ENCODE measurements around the gene CDH12.

Gene CDH12

DNA sequence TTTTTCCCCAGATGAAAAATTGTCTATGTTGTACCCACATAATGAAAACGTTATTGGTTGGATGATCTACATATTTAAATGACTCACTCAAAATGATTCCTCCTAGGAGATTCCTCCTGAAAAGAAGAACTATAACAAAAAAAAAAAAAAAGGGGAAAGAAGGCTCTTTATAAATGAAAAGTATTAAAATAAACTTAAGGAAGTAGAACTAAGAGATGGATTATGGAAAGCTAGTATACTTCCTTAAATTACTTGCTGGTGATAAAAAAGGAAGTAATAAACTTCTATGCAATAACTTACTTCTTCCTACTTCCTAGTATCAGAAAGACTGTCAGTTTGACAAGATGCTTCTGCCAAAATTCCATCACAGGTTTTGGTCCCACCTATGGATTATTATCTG is 1087.7 kb downstream of the CDH12 start:
- Histone ChIP-seq H3K36me3 (ENCODE audit: insufficient read depth) (no peaks in the 10 kb centered on the region), H3K27me3 (ENCODE audit: insufficient read depth, low read depth) (no peaks in the 10 kb centered on the region), H3K79me2 (ENCODE audit: insufficient read depth, low read depth) (no peaks in the 10 kb centered on the region), H3K4me2 (no peak overlapping the region), H4K20me1 (ENCODE audit: insufficient read depth) (no peaks in the 10 kb centered on the region), H2AFZ (ENCODE audit: low read depth) (no peak overlapping the region), H3K9ac (no peak overlapping the region), H3K27ac (no peak overlapping the region), H3K4me3 (IDR thresholded peaks at IDR 0.05; ENCODE audit: insufficient read depth, low read depth, low read length) (no peak overlapping the region), H3K4me1 (ENCODE audit: low read depth, poor library complexity, severe bottlenecking) (no peaks in the 10 kb centered on the region)
- TF ChIP-seq, protein P1, sequence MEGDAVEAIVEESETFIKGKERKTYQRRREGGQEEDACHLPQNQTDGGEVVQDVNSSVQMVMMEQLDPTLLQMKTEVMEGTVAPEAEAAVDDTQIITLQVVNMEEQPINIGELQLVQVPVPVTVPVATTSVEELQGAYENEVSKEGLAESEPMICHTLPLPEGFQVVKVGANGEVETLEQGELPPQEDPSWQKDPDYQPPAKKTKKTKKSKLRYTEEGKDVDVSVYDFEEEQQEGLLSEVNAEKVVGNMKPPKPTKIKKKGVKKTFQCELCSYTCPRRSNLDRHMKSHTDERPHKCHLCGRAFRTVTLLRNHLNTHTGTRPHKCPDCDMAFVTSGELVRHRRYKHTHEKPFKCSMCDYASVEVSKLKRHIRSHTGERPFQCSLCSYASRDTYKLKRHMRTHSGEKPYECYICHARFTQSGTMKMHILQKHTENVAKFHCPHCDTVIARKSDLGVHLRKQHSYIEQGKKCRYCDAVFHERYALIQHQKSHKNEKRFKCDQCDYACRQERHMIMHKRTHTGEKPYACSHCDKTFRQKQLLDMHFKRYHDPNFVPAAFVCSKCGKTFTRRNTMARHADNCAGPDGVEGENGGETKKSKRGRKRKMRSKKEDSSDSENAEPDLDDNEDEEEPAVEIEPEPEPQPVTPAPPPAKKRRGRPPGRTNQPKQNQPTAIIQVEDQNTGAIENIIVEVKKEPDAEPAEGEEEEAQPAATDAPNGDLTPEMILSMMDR (conservative IDR thresholded peaks at IDR 0.05; ENCODE audit: low read depth, low read length) = no peak

DNA sequence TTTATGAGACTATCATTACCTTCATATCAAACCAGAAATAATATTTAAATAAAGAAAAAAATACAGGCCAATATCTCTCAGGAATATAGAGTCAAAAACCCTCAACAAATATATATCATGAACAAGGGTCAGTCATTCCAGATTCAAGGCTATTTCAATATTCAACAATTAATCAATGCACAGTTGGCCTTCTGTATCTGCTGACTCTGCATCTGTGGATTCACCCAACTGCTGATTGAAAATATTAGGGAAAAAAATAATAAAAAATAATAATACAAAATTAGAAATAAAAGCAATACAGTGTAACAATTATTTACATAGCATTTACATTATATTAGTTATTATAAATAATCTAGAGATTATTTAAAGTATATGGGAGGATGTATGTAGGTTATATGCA is 1114.0 kb downstream of the CDH12 start:
- no peak overlapping the region for H3K4me2 ChIP-seq
- TF ChIP-seq, protein P1 (conservative IDR thresholded peaks at IDR 0.05; ENCODE audit: low read depth, low read length) = no peak
- H3K79me2 ChIP-seq (ENCODE audit: insufficient read depth, low read depth) = no peaks in the 10 kb centered on the region
- no peaks in the 10 kb centered on the region for H3K27me3 ChIP-seq (ENCODE audit: insufficient read depth, low read depth)
- H3K4me1 ChIP-seq (ENCODE audit: low read depth, poor library complexity, severe bottlenecking) = no peaks in the 10 kb centered on the region
- H3K9ac ChIP-seq = no peak overlapping the region
- H3K36me3 ChIP-seq (ENCODE audit: insufficient read depth) = no peaks in the 10 kb centered on the region
- no peak overlapping the region for H3K4me3 ChIP-seq (IDR thresholded peaks at IDR 0.05; ENCODE audit: insufficient read depth, low read depth, low read length)
- no peak overlapping the region for H2AFZ ChIP-seq (ENCODE audit: low read depth)
- no peak overlapping the region for H3K27ac ChIP-seq
- no peaks in the 10 kb centered on the region for H4K20me1 ChIP-seq (ENCODE audit: insufficient read depth)

DNA sequence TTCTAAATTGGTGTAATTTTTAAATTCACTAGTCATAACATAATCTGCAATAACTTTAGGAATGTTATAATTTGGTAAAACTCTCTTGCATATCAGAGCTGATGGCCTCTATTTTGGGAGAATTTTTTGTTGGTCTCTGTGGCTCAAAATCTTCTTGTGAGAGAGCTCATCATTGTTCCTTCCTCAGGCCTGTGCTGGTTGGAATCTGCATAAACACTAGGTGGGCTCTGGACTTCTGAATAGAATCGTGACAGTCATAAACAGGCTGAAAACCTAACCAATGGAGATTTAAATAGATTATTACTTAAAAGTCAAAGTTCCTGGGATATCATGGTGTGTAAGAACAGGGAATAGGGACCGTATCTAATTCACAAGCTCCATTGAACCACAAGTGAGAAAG is 1129.6 kb downstream of the CDH12 start:
- no peak overlapping the region for H2AFZ ChIP-seq (ENCODE audit: low read depth)
- H4K20me1 ChIP-seq (ENCODE audit: insufficient read depth) = no peaks in the 10 kb centered on the region
- H3K4me3 ChIP-seq (IDR thresholded peaks at IDR 0.05; ENCODE audit: insufficient read depth, low read depth, low read length) = no peak overlapping the region
- H3K27ac ChIP-seq = no peak overlapping the region
- H3K4me1 ChIP-seq (ENCODE audit: low read depth, poor library complexity, severe bottlenecking) = no peaks in the 10 kb centered on the region
- no peak overlapping the region for H3K9ac ChIP-seq
- no peaks in the 10 kb centered on the region for H3K79me2 ChIP-seq (ENCODE audit: insufficient read depth, low read depth)
- no peaks in the 10 kb centered on the region for H3K36me3 ChIP-seq (ENCODE audit: insufficient read depth)
- TF ChIP-seq, protein P1 (conservative IDR thresholded peaks at IDR 0.05; ENCODE audit: low read depth, low read length) = no peak
- H3K4me2 ChIP-seq = no peak overlapping the region
- no peaks in the 10 kb centered on the region for H3K27me3 ChIP-seq (ENCODE audit: insufficient read depth, low read depth)

DNA sequence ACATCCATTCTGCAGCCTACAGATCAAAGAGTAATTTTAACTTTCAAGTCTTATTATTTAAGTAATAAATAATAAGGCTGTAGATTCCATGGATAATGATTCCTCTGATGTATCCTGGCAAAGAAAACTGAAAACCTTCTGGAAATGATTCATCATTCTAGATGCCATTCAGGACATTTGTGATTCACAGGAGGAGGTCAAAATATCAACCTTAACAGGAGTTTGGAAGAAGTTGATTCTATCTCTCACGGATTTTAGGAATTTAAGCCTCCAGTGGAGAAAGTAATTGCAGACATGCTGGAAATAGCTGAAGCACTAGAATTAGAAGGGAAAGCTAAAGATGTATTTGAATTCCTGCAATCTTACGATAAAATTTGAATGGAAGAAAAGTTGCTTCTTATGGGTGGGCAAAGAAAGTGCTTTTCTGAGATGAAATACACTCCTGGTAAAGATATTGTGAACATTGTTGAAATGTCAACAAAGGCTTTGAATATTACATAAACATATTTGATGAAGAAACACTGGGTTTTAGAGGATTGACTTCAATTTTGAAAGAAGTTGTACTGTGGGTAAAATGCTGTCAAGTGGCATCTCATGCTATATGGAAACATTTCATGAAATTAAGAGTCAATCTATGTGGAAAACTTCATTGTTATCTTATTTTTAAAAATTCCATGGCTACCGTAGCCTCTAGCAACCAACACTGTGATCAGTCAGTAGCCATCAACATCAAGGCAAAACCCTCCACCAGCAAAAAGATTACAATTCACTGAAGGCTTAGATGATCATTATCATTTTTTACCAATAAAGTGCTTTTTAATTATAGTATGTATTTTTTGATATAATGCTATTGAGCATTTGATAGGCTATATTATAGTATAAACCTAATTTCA is 1141.0 kb downstream of the CDH12 start:
- Histone ChIP-seq H3K4me3 (IDR thresholded peaks at IDR 0.05; ENCODE audit: insufficient read depth, low read depth, low read length) (no peak overlapping the region), H3K9ac (no peak overlapping the region), H2AFZ (ENCODE audit: low read depth) (no peak overlapping the region), H3K27ac (no peak overlapping the region), H3K79me2 (ENCODE audit: insufficient read depth, low read depth) (no peaks in the 10 kb centered on the region), H3K4me2 (no peak overlapping the region), H4K20me1 (ENCODE audit: insufficient read depth) (no peaks in the 10 kb centered on the region), H3K36me3 (ENCODE audit: insufficient read depth) (no peaks in the 10 kb centered on the region), H3K4me1 (ENCODE audit: low read depth, poor library complexity, severe bottlenecking) (no peaks in the 10 kb centered on the region), H3K27me3 (ENCODE audit: insufficient read depth, low read depth) (no peaks in the 10 kb centered on the region)
- TF ChIP-seq, protein P1 (conservative IDR thresholded peaks at IDR 0.05; ENCODE audit: low read depth, low read length) = no peak

Measured in KMS-11 (cell line).